LoVo (cell line): Measurements from ENCODE around the gene GPR119.
"Not testable (repeated sequence)": the region's sequence is repeated elsewhere in the genome, so short reads cannot be mapped to it uniquely, and the experiment has no call there.

Experiments used
- DNase-seq: peaks from one replicate; pipeline ENCODE4 v3.0.0-alpha.2; 2016; ENCODE audit warnings: low spot score

The GPR119 gene

DNA sequence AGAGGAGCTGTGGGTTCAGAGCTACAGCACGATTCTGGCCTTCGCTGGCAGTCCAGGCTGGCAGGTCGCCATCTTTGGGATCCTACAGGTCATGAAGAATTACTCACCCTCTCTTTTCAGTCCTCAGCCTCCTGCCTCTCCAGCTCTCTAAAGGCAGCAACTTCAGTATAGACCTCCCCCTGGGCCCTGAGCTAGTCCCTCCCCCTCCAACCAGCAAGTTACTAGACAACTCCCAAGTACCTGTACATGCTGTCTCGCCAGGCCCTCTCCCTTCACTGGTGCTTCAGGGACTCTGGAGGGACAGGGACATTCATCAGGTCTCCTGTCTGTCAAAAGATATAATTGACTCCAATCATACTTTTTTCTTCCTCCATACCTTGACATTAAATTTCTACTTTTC, at the start of gene GPR119:
TSS of gene GPR119 (minus strand) at position 155 of the 400 bp plus-strand sequence. CDS start 227 bp downstream, outside the sequence.
- no peak for DNase-seq

DNA sequence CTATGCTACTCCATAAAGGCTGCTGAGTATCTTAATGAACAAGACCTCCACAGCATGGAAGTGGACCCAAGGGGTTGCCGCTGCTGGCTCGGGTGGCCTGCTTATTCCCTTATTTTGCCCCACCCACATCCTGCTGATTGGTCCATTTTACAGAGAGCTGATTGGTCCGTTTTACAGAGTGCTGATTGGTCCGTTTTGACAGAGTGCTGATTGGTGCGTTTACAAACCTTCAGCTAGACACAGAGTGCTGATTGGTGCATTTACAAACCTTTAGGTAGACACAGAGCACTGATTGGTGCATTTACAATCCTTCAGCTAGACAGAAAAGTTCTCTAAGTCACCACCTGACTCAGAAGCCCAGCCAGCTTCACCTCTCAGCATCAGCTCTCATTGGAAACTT, 43.8 kb upstream of the GPR119 start:
- not testable (repeated sequence) for DNase-seq

DNA sequence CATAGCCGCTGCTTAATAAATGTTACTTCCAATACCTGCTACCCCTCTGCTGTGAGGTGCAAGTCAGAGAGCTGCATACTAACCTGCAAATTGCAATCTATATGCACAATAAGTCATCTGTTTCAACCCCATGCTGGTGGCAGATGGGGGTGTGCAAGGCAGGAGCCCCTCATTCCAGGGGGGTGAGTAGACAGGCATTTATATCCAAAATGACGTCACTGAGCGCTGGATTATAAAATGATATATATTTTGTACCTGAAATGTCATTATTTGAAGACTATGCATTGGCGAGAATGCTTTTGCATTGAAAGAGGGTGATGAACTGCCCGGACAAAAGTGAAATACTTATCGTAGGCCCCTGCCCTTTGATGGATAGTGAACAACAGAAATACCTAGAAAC, 41.1 kb upstream of the GPR119 start:
- no peak for DNase-seq

DNA sequence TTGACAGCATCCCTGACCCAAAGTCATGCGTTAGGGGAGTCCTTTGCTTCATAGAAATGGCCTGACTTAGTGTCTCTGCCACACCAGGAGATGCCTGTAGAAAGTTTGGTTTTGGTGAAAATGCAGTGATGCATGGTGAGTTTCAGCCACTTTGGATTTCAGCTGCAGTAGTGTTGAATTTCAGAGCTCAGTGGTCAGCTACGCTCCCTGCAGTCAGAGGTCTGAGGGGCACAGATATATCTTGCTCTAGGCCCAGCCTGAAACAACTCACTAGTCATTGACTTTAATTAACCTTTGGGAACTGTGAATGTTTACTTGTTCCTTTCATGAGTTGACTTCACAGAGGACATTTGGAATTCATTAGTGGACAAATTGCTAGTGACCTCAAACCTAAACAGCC, 33.8 kb upstream of the GPR119 start:
- DNase-seq, result no peak

DNA sequence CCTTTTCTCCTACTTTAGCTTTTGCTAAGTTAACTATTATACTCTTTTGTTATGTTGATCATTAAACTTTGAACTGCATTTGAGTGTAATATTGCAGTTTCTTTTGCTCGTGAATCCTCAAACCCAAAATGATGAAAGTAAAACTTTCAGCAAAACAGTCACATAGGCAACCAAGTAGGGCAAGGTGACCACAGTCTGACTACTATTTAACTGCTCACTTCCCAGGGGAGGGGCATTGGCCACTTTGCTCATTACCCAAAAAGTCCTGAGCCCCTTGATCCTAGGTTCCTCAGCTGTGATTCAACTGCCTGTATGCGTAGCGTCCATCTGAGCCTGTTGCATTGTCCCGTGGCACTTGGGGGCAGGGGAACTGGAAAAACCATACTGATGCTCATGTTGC, 33.3 kb upstream of the GPR119 start:
- DNase-seq, result no peak

DNA sequence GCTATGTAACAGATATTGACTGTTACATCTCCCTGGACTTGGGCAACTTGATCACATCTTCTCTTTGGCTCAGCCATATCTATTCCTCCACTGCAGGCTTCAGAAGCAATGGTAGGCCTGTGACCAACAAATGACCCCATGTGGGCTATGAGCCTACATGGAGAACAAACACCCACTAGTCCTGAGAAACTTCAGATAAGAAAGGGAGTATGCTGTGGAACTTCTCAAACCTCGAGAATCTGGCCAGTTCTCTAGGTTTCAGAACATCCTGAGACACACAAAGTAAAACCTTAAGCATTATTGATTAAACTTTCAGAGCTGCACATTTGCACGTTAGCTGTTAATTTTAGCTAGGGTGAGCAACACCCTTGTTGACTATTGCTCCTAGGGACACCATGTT, 32.6 kb upstream of the GPR119 start:
- DNase-seq, result no peak

DNA sequence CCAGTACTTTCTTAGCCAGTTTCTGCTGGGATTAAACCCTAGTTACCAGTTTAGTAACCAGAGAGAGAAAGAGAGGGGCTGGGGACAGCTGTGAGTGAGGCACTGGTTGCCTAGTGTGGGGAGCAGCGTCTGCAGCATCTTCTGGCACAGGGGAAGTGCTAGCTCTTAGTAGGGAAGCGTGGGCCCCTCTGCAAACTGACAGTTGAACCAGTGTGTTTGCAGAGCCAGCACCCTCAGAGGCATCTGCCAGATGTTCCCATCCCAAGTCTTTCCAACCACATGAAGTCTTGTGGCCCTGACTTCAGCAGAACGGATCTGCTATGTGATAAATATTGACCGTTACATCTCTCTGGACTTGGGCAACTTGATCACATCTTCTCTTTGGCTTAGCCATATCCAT, 31.3 kb upstream of the GPR119 start:
- DNase-seq, result no peak

DNA sequence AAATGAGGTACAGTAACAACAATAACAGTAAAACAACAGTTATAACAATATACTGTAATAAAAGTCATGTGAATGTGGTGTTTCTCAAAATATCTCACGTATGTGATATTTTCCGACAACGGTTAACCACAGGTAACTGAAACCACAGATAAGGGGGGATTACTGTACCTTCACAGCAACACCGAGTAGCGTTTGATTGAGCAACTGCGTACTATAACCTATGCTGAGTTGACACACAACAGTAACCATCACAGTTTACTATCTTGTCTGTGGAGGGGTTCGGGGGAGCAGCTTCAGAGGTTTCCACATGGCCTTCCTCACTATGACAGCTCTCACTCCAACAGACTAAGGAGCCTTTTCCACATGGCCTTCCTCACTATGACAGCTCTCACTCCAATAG, 29.7 kb upstream of the GPR119 start:
- no peak for DNase-seq

DNA sequence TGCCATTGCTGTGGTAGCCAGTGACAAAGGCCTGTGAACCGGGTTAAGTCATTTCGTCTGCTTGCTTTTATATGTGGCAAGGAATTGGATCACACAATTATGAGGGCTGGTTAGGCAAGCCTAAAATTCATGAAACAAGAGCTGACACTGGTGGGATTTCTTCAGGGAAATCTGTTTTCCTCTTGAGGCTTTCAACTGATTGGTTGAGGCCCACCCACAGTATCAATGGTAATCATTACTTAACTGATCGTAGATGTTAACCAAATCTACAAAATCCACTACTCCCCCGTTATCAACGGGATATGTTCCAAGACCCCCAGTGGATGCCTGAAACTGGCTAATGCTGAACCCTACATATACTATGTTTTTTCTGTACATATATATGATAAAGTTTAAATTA, 29.3 kb upstream of the GPR119 start:
- DNase-seq, result no peak

DNA sequence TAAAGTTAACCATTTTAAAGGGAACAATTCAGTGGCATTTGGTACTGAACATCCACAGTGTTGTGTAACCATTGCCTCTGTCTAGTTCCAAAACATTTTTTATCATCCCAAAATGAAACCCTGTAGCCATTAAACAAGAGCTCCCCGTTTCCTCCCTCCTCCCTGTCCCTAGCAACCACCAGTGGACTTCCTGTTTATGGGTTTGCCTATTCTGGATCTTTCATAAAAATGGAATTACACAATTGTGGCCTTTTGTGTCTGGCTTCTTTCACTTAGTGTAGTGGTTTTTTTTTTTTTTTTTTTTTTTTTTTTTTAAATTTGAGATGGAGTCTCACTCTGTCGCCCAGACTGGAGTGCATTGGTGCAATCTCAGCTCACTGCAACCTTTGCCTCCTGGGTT, 27.9 kb upstream of the GPR119 start:
- DNase-seq, result no peak

DNA sequence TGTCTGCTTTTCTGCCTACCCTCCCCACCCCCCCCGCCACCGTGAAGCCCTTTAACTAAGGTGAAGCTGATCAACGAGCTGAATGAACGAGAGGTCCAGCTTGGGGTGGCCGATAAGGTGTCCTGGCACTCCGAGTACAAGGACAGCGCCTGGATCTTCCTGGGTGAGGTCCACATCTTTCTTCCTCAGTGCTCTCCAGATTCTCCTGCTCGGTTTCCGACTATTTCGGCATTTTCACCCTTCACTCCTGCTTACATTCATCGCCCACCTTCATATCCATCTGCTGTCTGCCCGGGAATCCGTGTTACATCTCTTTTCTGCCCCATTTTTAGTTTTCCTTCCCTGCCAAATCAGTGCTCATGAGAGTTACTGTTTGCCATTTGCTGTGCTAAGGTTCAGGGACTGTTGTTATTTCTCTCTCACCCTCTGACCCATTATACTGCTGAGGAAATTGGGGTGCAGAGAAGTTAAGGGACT, 16.8 kb upstream of the GPR119 start:
- no peak for DNase-seq

DNA sequence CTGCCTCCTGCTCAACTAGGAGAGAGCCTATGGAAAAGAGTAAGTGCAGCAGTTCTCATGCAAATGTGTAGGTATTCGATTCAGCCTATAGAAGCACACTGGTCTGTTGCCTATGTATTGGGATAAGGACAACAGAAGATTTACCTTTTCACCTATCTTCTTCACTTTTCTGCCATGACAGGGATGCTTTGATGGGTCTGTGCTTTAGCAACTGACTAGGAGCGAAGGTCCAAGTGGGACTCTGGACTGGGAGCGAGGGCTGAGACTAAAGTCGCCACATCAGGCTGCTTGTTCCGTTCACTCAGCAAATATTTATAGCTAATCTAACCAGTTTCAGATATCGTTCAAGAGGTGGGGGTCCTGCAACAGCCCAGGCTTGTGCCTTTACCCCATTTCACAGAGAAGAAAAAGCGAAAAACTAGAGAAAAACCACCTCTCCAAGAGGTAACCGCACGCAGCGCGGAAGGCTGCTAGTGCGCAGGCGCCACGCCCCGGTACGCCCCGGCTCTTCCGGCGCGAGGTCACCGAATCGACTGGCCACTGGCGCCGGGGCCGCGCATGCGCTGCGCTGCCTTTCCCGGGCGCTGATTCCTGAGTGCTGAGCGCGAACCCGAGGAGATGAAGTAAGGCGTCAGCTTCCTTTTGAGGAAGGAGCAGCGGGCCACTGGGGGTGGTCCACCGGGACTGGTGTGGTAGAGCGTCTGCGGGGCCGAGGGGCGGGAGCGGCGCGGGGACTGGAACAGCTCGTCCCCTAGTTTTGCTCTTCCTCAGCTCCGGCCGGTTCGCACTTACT, 16.1 kb upstream of the GPR119 start, which contains the start of gene RBMX2:
TSS of gene RBMX2 (plus strand) at position 573 of the 793 bp plus-strand sequence. CDS start at position 619, 46 bp downstream.
- peak; percentile 78 for DNase-seq

DNA sequence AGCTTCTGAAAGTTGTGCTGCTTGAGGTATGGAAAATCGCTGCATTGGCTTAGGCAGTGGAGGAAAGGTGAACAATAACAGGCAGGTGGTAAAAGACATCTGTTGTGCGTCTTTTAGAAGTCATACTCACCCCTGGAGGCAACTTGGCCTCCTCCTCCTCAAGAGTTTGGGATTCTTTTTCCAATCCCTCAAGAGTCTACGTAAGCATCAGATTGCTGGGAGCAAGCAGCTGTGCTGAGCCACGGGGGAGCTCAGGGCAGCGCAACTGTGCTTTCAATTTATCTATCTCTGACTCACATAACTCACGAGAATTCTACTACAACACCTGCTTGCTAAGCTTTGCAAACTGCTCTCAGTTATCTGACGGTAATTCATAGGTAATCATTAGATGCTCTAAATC, 9.9 kb upstream of the GPR119 start:
- DNase-seq, result no peak

DNA sequence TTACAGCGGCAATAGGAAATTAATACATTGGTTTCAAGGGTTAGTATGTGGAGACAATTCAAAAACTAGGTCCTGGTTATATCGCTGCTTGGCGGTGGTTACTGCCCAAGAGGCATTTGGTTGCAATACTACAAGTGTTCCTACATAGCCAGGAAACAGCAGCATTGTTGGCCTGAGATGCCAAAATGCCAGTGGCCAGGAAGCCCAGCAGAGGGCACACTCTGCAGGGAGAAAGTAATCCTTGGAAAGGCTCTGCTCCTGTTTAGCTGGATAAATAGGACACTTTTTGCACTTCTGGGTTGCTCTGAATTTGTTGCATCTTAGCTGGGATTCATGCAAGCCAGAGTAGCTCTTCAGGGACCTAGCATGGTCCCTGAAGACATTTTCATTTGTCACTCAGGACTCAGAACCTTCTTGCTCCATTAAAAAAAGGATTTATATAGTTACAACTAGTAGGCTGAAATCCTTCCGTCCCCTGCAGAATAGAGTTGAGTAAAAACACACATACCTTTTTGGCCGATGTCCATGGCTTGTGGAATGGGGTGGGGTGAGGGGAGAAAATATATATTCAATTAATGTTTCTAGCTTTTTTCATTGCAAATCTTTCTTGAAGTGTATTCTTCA, 8.1 kb upstream of the GPR119 start:
- peak; percentile 39 for DNase-seq

DNA sequence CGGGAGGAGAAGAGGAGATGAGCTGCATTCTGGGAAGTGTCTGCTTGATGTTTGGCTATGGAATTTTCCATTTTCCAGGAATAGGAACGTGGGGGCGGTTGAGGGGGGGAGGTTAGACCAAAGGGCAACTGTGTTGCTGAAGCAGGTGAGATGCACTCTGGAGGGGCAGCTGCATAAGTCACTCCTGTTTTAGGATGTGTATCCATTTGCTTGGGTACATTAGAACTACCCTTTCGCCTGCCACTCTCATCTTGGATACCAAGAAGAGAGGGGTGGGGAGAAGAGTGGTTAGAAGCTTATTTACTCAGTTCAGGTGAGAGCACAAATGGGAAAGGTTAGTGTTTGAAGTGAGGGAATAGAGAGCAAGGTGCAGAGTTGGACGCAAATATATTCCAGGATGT, 934 bp upstream of the GPR119 start:
- no peak for DNase-seq

DNA sequence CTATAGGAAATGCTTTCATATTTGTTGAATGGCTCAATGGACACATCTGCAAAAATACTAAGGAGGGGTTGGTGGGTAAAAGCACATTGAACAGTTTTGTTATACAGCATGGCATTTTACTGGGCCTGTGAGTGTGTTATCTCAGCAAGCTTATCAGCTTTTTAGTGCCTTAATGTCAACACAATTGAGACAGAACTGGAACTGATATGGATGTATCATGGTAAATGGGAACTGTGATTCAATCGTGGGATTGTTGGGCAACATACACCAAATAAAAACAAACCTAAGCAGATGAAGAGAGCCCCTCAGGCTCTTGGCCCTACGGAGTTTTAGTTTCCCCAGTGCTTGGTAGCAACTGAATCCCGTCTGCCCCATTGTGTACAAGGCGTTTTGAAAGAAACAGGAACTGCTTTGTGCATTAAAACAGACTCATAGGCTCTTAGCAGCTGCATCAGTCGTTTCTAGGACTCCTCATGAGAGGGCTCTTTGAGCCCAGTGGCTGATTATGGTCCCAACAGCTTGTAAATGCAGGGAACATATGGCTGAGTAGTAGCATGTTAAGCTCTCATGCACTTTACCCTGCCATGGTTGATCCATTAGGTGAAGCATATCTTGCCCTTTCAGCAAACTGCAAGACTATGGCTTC, 7.3 kb downstream of the GPR119 start:
- DNase-seq, result no peak

DNA sequence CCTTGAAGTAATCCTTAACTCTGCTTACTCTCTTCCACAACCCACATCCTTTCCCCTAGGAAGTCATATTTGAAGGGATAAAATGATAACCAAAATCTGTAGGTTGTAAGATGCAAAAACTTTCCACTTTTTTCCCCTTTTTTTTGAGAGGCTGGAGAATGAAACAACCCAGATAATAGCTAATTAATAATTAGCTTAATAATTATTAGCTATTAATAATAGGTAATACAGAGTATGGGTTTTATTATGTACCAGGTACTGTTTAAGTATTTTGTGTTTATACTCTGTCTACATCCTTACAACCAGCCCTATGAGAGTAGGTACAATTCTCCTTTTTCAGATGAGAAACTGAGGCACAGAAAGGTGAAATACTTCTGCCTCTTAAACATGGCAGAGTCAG, 9.4 kb downstream of the GPR119 start:
- no peak for DNase-seq

DNA sequence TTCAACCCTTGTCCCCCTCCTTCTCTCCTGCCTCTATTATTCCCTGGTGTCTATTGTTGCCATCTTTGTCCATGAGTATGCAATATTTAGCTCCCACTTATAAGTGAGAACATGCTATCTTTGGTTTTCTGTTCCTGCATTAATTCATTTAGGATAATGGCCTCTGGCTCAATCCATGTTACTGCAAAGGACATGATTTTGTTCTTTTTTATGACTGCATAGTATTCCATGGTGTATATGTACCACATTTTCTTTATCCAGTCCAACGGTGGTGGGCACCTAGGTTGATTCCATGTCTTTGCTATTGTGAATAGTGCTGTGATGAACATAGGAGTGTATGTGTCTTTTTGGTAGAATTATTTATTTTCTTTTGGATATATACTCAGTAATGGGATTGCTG, 33.4 kb downstream of the GPR119 start:
- DNase-seq, result not testable (repeated sequence)

DNA sequence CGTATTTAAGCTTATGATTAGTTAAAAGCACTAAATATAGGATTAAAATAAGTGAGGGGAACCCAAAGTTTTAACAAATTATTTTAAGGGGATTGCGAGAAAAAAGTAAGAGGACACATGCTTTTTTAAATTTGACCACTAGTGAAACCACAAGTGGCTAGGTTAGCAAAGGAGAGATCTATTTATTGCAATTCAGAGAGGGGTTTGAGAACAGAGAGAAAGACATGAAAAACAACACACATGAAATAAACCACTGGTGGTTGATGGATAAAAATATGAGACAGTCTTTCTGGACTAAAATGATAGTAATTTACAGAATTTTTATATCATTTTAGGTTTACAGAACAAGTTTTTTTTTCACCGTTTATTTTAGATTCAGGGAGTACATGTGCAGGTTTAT, 33.9 kb downstream of the GPR119 start:
- no peak for DNase-seq

DNA sequence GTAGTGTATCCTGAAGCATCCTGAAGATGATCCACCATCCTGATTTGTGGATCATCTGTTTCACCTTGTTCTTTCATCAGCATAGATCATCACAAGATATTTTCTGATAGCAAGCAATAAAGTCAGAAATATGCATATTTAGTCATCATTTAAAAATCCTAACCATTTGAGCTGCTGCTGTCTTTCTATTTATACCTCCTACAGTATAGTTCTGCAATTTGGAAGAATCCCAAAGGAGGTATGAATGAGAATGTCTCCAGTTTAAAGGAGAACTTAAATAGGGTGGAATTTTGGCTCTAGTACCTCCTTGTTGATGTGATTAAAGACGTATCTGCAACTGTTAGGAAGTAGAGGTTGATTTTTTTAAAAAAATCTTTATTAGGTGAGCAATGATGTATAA, 38.2 kb downstream of the GPR119 start:
- DNase-seq, result no peak

DNA sequence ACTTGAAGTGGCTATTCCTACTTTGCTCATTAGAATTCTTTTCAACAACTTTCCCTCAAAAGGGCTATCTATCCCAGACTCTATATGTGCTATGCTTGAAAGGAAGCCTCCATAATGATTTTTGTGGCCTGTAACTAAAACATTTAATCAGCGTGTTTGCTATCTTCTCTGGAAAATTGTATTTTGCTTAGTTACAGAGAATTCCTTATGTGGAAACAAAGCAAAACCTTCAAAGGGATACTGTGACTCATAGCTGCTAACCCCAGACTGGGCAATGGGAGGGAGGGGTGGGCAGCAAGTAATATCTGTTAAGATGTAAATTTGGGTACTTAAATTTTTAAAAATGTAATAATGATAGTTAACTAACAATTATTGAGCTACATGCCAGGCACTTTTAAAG, 42.1 kb downstream of the GPR119 start:
- DNase-seq, result no peak

DNA sequence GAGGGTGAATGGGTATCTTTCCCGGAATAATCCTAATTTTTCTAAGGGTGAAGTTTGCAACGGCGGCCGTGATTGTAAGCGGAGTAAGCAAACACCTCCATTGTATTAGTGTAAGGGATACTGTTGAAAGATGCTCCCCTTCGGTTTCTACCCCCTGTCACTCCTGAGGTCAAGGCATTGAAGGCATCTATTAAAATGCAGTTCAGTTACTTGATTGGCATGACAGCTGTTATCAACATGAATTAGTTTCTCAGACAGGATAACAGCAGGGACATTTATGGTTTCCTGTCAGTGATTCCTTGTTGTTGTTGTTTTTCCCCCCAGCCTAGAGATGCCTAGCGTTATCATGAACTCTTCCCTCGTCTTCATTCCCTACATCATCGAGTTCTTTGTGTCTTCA, 45.2 kb downstream of the GPR119 start:
- DNase-seq, result no peak
